HepG2 (cell line): ENCODE measurements around the gene RPS14. TPM values are rescaled to one million over a fixed set of nuclear protein-coding genes. Genes with fewer than 3 reads are reported as not detected.
A peak's percentile ranks its signal among the peaks of the same experiment; 100 is the strongest.

Source experiments
- LCORL ChIP-seq, 2 experiments: fragments of 450-650 bp in 1 of 2; sonication (generic) in 1 of 2; formaldehyde crosslinking in 1 of 2; IDR thresholded peaks; 2 replicates each; pipeline versions ENCODE4 v1.5.0 to v1.6.1; 2017 to 2020; ENCODE audit warnings: antibody characterized with exemption in 1 of 2, missing genetic modification reagents in 1 of 2
- PITX1 ChIP-seq: sonication (generic); formaldehyde crosslinking; IDR thresholded peaks from 2 replicates; pipeline ENCODE4 v1.5.1; 2020; ENCODE audit warnings: mild to moderate bottlenecking, missing genetic modification reagents
- POGZ ChIP-seq: sonication (generic); formaldehyde crosslinking; IDR thresholded peaks from 2 replicates; pipeline ENCODE4 v1.4.0; 2020; ENCODE audit warnings: mild to moderate bottlenecking, missing genetic modification reagents
- RFX5 ChIP-seq: IDR thresholded peaks from 2 replicates; pipeline ENCODE4 v1.6.1; 2011; ENCODE audit warnings: low read depth, low read length, improper control_type of control experiment
- RFXANK ChIP-seq: IDR thresholded peaks from 2 replicates; pipeline ENCODE4 v1.6.1; 2016
- SP4 ChIP-seq: sonication (generic); formaldehyde crosslinking; IDR thresholded peaks from 2 replicates; pipeline ENCODE4 v1.8.1; 2023; ENCODE audit warnings: mild to moderate bottlenecking, missing genetic modification reagents
- SSRP1 ChIP-seq: IDR thresholded peaks from 2 replicates; pipeline ENCODE4 v1.6.1; 2016; ENCODE audit warnings: control low read depth
- TEAD2 ChIP-seq: sonication (generic); formaldehyde crosslinking; IDR thresholded peaks from 2 replicates; pipeline ENCODE4 v1.9.0; 2021; ENCODE audit warnings: missing genetic modification reagents
- ZFP36 ChIP-seq: fragments of 150-350 bp; IDR thresholded peaks from 2 replicates; pipeline ENCODE4 v1.6.1; 2018; ENCODE audit warnings: borderline replicate concordance, low read length, low read depth; ENCODE audit not compliant: partially characterized antibody
- ZNF326 ChIP-seq: sonication (generic); formaldehyde crosslinking; IDR thresholded peaks from 2 replicates; pipeline ENCODE4 v1.4.0; 2020; ENCODE audit warnings: missing genetic modification reagents, borderline replicate concordance
- ZNF816 ChIP-seq: sonication (generic); formaldehyde crosslinking; IDR thresholded peaks from 2 replicates; pipeline ENCODE4 v1.8.0; 2022; ENCODE audit warnings: missing genetic modification reagents, mild to moderate bottlenecking, borderline replicate concordance
- ZSCAN9 ChIP-seq: IDR thresholded peaks from 2 replicates; pipeline ENCODE4 v1.6.1; 2016; ENCODE audit warnings: borderline replicate concordance
- polyA plus RNA-seq, 8 experiments: library from polyadenylated mRNA; depleted of rRNA in 3 of 8; stranded (reverse) in 7 of 8; unstranded in 1 of 8; fragments of >200 nt; fragmentation: Illumina TruSeq in 4 of 8; extraction: Trizol in 4 of 8; gene quantifications; 2 replicates each; pipeline versions ENCODE4 v1.2.1 to v1.2.3, GENCODE V29; 2011 to 2016; ENCODE audit warnings: low read depth in 4 of 8, missing spikeins in 1 of 8, mixed read lengths in 1 of 8; ENCODE audit not compliant: insufficient read depth in 1 of 8
- total RNA-seq, 5 experiments: library from RNA; depleted of rRNA; stranded (reverse); fragments of >200 nt; fragmentation: Illumina TruSeq; extraction: Trizol; gene quantifications; 2 replicates each; pipeline ENCODE4 v1.2.3, GENCODE V29; 2016; ENCODE audit warnings: low read depth in 1 of 5
- TF ChIP-seq, protein P1 (sequence below): sonication (generic); formaldehyde crosslinking; IDR thresholded peaks from 2 replicates; pipeline ENCODE4 v1.4.0; 2020; ENCODE audit warnings: missing genetic modification reagents, borderline replicate concordance
- TF ChIP-seq, protein P2 (sequence below): sonication (generic); formaldehyde crosslinking; IDR thresholded peaks from 2 replicates; pipeline ENCODE4 v1.4.0; 2020; ENCODE audit warnings: missing genetic modification reagents
- TF ChIP-seq, protein P3 (sequence below): sonication (generic); formaldehyde crosslinking; IDR thresholded peaks from 2 replicates; pipeline ENCODE4 v1.4.0; 2020; ENCODE audit warnings: missing genetic modification reagents, mild to moderate bottlenecking, borderline replicate concordance

The RPS14 gene
- total and polyA plus RNA-seq, 2 of the 13 experiments (the other 11 are each of a cell fraction or from before 2014, with no cell fraction given): 2,116 to 3,295 TPM

DNA sequence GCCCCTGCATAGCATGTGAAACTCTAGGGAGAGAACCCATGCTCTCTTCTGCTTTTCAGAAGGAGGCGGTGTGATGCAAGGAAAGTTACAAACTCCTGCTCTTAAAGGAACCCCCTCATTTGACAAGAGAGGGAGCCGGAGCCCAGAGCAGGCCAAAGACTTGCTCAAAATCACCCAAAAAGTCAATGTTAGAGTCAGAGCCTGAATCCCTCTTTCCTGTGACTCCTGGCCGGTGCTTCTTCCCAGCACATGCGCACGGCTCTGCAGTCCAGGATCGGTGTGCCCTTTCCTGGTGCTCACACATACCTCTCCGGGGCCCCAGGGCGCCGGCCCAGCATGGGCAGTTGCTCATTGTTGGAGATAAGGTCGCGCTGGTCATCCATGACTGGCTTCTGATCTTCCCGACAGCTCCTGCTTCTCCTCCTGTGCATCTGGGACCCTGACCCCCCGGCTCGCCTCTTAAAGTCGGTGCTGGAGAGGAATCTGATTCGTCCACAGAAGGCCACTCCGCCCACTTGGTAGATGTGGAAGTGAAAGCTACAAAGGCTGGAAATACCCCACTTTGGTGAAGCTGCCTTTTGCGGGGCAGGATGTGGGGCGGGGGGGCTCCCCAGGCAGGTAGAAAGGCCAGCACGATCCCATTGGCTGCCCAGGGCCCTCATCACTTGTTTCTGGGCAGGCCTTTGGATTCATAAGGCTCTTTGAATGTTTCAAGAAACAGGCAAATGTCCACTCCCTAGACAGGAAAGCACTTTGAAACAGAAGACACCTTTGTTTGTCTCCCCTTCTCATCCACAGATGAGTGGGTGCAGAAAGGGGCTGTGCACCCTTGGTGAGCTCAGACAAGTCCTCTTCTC is 37.0 kb downstream of the RPS14 start, which contains the start of gene CD74 (continued):
- TF ChIP-seq, protein P1, sequence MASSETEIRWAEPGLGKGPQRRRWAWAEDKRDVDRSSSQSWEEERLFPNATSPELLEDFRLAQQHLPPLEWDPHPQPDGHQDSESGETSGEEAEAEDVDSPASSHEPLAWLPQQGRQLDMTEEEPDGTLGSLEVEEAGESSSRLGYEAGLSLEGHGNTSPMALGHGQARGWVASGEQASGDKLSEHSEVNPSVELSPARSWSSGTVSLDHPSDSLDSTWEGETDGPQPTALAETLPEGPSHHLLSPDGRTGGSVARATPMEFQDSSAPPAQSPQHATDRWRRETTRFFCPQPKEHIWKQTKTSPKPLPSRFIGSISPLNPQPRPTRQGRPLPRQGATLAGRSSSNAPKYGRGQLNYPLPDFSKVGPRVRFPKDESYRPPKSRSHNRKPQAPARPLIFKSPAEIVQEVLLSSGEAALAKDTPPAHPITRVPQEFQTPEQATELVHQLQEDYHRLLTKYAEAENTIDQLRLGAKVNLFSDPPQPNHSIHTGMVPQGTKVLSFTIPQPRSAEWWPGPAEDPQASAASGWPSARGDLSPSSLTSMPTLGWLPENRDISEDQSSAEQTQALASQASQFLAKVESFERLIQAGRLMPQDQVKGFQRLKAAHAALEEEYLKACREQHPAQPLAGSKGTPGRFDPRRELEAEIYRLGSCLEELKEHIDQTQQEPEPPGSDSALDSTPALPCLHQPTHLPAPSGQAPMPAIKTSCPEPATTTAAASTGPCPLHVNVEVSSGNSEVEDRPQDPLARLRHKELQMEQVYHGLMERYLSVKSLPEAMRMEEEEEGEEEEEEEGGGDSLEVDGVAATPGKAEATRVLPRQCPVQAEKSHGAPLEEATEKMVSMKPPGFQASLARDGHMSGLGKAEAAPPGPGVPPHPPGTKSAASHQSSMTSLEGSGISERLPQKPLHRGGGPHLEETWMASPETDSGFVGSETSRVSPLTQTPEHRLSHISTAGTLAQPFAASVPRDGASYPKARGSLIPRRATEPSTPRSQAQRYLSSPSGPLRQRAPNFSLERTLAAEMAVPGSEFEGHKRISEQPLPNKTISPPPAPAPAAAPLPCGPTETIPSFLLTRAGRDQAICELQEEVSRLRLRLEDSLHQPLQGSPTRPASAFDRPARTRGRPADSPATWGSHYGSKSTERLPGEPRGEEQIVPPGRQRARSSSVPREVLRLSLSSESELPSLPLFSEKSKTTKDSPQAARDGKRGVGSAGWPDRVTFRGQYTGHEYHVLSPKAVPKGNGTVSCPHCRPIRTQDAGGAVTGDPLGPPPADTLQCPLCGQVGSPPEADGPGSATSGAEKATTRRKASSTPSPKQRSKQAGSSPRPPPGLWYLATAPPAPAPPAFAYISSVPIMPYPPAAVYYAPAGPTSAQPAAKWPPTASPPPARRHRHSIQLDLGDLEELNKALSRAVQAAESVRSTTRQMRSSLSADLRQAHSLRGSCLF (CRISPR knock-in tag): no peak
- TF ChIP-seq TEAD2 (CRISPR knock-in tag) (no peak), POGZ (no peak), RFXANK (CRISPR knock-in tag) (peak; percentile 100), ZNF816 (CRISPR knock-in tag) (no peak), PITX1 (peak; percentile 38; the same call in 1 of the 2 replicates), ZSCAN9 (peak; percentile 48), ZFP36 (no peak), LCORL (IDR thresholded peaks at IDR 0.05) (no peak), LCORL (CRISPR knock-in tag; IDR thresholded peaks at IDR 0.05) (peak; percentile 66), SP4 (peak; percentile 67), ZNF326 (CRISPR knock-in tag) (no peak), SSRP1 (no peak), RFX5 (peak; percentile 99)
- TF ChIP-seq, protein P2, sequence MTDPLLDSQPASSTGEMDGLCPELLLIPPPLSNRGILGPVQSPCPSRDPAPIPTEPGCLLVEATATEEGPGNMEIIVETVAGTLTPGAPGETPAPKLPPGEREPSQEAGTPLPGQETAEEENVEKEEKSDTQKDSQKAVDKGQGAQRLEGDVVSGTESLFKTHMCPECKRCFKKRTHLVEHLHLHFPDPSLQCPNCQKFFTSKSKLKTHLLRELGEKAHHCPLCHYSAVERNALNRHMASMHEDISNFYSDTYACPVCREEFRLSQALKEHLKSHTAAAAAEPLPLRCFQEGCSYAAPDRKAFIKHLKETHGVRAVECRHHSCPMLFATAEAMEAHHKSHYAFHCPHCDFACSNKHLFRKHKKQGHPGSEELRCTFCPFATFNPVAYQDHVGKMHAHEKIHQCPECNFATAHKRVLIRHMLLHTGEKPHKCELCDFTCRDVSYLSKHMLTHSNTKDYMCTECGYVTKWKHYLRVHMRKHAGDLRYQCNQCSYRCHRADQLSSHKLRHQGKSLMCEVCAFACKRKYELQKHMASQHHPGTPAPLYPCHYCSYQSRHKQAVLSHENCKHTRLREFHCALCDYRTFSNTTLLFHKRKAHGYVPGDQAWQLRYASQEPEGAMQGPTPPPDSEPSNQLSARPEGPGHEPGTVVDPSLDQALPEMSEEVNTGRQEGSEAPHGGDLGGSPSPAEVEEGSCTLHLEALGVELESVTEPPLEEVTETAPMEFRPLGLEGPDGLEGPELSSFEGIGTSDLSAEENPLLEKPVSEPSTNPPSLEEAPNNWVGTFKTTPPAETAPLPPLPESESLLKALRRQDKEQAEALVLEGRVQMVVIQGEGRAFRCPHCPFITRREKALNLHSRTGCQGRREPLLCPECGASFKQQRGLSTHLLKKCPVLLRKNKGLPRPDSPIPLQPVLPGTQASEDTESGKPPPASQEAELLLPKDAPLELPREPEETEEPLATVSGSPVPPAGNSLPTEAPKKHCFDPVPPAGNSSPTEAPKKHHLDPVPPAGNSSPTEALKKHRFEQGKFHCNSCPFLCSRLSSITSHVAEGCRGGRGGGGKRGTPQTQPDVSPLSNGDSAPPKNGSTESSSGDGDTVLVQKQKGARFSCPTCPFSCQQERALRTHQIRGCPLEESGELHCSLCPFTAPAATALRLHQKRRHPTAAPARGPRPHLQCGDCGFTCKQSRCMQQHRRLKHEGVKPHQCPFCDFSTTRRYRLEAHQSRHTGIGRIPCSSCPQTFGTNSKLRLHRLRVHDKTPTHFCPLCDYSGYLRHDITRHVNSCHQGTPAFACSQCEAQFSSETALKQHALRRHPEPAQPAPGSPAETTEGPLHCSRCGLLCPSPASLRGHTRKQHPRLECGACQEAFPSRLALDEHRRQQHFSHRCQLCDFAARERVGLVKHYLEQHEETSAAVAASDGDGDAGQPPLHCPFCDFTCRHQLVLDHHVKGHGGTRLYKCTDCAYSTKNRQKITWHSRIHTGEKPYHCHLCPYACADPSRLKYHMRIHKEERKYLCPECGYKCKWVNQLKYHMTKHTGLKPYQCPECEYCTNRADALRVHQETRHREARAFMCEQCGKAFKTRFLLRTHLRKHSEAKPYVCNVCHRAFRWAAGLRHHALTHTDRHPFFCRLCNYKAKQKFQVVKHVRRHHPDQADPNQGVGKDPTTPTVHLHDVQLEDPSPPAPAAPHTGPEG (CRISPR knock-in tag): 0 out of 2 replicates have a peak, but pooled peaks have one; percentile 55
- TF ChIP-seq, protein P3, sequence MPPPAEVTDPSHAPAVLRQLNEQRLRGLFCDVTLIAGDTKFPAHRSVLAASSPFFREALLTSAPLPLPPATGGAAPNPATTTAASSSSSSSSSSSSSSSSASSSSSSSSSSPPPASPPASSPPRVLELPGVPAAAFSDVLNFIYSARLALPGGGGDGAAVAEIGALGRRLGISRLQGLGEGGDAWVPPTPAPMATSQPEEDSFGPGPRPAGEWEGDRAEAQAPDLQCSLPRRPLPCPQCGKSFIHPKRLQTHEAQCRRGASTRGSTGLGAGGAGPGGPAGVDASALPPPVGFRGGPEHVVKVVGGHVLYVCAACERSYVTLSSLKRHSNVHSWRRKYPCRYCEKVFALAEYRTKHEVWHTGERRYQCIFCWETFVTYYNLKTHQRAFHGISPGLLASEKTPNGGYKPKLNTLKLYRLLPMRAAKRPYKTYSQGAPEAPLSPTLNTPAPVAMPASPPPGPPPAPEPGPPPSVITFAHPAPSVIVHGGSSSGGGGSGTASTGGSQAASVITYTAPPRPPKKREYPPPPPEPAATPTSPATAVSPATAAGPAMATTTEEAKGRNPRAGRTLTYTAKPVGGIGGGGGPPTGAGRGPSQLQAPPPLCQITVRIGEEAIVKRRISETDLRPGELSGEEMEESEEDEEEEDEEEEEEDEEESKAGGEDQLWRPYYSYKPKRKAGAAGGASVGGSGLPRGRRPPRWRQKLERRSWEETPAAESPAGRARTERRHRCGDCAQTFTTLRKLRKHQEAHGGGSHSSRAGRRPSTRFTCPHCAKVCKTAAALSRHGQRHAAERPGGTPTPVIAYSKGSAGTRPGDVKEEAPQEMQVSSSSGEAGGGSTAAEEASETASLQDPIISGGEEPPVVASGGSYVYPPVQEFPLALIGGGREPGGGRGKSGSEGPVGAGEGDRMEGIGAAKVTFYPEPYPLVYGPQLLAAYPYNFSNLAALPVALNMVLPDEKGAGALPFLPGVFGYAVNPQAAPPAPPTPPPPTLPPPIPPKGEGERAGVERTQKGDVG (CRISPR knock-in tag): no peak
